ENCODE data around the gene AKNAD1.
"Not testable (repeated sequence)": the region's sequence is repeated elsewhere in the genome, so short reads cannot be mapped to it uniquely, and the experiment has no call there.

AKNAD1 gene

DNA sequence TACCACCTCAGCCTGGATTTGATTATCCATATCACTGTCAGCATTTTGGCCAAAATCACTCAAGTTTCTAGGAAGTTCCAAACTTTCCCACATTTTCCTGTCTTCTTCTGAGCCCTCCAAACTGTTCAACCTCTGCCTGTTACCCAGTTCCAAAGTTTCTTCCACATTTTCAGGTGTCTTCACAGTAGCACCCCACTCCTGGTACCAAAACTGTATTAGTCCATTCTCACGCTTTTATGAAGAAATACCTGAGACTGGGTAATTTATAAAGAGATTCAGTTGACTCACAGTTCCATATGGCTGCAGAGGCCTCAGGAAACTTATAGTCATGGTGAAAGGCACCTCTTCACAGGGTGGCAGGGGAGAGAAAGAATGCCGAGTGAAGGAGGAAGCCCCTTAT is 71.0 kb downstream of the AKNAD1 start:
- no peak for DNase-seq (ENCODE audit: low spot score)

DNA sequence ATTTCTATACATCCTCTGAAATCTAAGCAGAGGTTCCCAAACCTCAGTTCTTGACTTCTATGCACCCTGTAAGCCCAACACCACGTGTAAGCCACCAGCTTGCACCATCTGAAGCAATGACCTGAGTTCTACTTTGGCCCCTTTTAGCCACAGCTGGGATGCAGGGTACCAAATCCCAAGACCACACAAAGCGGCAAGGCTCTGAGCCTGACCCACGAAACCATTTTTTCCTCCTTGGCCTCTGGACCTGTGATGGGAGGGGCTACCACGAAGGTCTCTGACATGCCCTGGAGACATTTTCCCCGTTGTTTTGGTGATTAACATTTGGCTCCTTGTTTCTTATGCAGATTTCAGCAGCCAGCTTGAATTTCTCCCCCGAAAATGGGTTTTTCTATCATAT is 71.6 kb downstream of the AKNAD1 start:
- no peak for DNase-seq (ENCODE audit: low spot score)

DNA sequence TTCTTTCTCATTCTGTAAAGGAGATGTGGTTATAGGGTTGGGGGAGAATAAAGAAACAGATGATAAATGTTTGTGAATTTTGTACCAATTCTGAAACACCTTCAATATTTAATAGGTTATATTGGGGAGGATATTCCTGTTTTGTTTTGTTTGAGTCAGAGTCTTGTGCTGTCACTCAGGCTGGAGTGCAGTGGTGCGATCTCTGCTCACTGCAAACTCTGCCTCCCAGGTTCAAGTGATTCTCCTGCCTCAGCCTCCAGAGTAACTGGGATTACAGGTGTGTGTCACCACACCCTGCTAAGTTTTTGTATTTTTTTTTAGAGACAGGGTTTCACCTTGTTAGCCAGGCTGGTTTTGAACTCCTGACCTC is 75.3 kb downstream of the AKNAD1 start:
- DNase-seq (ENCODE audit: low spot score): not testable (repeated sequence)

DNA sequence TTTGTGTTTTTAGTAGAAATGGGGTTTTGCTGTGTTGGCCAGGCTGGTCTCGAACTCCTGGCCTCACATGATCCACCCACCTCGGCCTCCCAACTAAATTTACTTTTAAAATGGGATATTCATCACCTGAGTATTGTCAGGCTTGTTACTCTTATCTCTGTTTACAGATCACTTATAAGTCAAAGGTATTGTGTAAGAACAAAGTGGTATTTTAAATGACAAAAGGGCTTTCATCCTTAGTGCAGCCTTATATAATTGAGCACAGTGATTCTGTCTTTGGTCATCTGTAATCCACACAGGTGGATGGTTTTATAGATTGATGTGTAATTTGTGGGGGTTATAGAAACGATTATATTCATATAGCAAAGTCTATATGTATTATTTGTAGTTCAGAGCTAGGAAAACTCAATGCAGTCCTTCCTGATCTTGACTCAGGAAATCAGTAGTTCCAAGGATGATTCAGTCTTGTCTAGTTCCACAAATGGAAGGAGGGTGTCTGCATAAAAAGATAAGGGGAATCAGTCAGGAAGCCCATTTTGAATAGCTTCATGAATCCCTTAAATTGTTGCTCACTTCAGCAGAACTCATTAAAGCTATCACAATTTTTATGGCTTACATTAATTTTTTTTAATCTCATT is 75.8 kb downstream of the AKNAD1 start:
- DNase-seq (ENCODE audit: low spot score): no peak

DNA sequence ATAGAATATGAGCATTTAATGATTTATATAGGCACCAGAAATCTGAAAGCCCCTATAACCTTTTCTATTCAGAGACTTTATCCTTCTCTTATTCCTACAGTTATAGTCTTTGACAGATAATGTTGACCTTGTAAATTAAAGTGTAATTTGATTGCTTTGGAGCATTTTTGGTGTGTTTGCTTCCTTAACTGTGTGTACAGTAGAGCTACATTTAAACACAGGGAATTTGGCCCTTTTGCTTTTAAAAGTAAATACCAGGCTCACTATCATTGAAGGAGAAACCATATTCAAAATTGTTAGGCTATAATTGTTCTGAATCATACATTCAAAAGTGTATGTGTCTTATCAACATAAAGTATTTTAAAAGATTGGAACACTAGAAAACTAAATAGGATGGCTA is 77.4 kb downstream of the AKNAD1 start:
- no peak for DNase-seq (ENCODE audit: low spot score)

DNA sequence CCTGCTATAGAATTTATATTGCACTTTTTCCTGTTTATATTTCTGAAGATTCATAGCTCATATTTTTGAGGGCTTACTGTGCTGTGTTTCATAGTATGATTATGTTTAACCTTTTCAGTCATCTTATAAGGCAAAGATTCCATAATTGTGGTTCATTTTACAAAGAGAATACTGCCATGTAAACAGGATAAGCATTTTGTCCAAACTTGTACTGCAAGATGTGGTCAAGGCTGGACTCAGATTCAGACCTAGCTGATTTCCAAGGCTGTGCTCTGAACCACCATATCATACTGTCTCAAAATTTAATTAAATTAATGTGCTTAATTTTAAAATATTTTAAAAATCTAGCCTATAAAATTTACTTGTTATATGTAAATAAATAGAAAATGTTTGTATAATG is 79.1 kb downstream of the AKNAD1 start:
- no peak for DNase-seq (ENCODE audit: low spot score)

DNA sequence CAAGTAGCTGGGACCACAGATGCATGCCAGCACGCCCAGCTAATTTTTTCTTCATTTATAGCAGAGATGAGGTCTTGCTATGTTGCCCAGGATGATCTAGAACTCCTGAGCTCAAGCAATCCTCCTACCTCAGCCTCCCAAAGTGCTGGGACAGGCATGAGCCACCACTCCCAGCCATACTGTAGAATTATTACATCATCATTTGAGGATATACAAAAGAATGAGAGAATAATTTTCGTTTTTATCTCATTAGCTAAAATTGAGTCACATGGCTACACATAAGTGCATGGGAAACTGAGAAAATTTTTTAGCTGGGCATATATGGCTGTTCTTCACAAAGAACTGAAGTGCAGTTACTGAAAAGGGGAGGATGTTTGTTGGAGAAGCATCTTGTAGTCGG is 89.2 kb downstream of the AKNAD1 start:
- no peak for DNase-seq (ENCODE audit: low spot score)

DNA sequence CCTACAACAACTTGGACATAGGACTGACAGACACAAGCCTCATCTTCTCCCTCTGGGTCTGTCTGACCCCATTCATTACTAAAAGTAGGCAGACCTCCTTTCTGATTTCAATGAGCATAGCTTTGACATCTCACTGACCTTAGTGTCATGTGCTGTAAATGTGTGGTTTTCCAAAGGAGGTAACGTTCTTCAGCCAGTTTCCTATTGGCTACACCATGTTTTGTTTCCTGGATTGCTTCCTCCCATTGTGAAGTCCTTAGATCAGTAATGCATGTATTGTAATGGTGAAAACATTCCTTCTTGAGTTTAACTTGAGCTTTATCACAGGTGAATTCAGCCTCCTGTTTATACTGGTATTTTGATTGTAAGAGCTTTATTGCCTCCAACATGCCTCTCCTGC is 89.8 kb downstream of the AKNAD1 start:
- DNase-seq (ENCODE audit: low spot score): no peak
